Upper lobe of right lung (tissue), 1 donor: Measurements from ENCODE around the gene PCMT1. TPM values are rescaled to one million over a fixed set of nuclear protein-coding genes. Genes with fewer than 3 reads are reported as not detected.

Experiments used
- ATAC-seq: fragments of 200-7000 bp; cut with Tn5 transposase; one replicate; pipeline ENCODE4 v1.9.1; 2020; ENCODE audit warnings: mild to moderate bottlenecking, moderate library complexity
- DNase-seq: peaks from one replicate; pipeline ENCODE4 v3.0.0-alpha.2; 2020
- H3K27ac ChIP-seq: fragments of 200-600 bp; one replicate; pipeline ENCODE4 v1.8.0; 2022
- H3K27me3 ChIP-seq: fragments of 200-600 bp; one replicate; pipeline ENCODE4 v1.8.0; 2022; ENCODE audit warnings: mild to moderate bottlenecking
- H3K36me3 ChIP-seq: fragments of 200-600 bp; one replicate; pipeline ENCODE4 v1.8.0; 2022
- H3K4me1 ChIP-seq: fragments of 200-600 bp; one replicate; pipeline ENCODE4 v1.8.0; 2022
- H3K4me3 ChIP-seq: fragments of 200-600 bp; one replicate; pipeline ENCODE4 v1.8.0; 2022; ENCODE audit warnings: mild to moderate bottlenecking
- H3K9me3 ChIP-seq: fragments of 200-600 bp; one replicate; pipeline ENCODE4 v1.8.0; 2022
- CTCF ChIP-seq: fragments of 200-600 bp; IDR thresholded peaks from one replicate; pipeline ENCODE4 v1.8.0; 2022; ENCODE audit warnings: antibody characterized with exemption
- intact Hi-C: fragments of 100-400 bp; cut with DNase I; formaldehyde crosslinking; loops from one replicate; pipeline ENCODE4 v1.11.0; 2022
- total RNA-seq: library from RNA; stranded (reverse); fragmentation: NEBNext Ultra II Directional; extraction: Animal tissue kit (Norgen Biotek cat#: 25700); gene quantifications from one replicate; pipeline ENCODE4 v1.2.1, GENCODE V29; 2021
- donor health status: DM: no; HTN: yes; CAD: no; lungs with severe emphysema.

PCMT1 gene
- total RNA-seq, 1 donor from 2014 or later = 69.4 TPM

- Histone ChIP-seq H3K27me3 (no peaks in the 10 kb centered on the region), H3K4me3 (no peak overlapping the region), H3K4me1 (no peaks in the 10 kb centered on the region), H3K9me3 (no peaks in the 10 kb centered on the region), H3K36me3 (peaks cover 61% of the 10 kb centered on the region), H3K27ac (no peak overlapping the region)
- ATAC-seq (no peak), DNase-seq (no peak)
- TF ChIP-seq CTCF = no peak
- intact Hi-C loops = no loop called here
These were observed 23.8 kb upstream of the PCMT1 start for GRCh38 chr6:149725785-149726184.

GRCh38 chr6:149727793-149728498, 21.6 kb upstream of the PCMT1 start:
- Histone ChIP-seq H3K36me3 (peaks cover 80% of the 10 kb centered on the region), H3K4me1 (no peaks in the 10 kb centered on the region), H3K27me3 (no peaks in the 10 kb centered on the region), H3K4me3 (no peak overlapping the region), H3K9me3 (no peaks in the 10 kb centered on the region), H3K27ac (peak overlapping the region; percentile 14)
- intact Hi-C loops = no loop called here
- peak; percentile 67 for ATAC-seq
- DNase-seq = no peak
- no peak for TF ChIP-seq CTCF

GRCh38 chr6:149728499-149729234, 20.9 kb upstream of the PCMT1 start:
- no peak for TF ChIP-seq CTCF
- Histone ChIP-seq H3K9me3 (no peaks in the 10 kb centered on the region), H3K4me1 (no peaks in the 10 kb centered on the region), H3K27ac (peak overlapping the region; percentile 13), H3K4me3 (no peak overlapping the region), H3K27me3 (no peaks in the 10 kb centered on the region), H3K36me3 (peaks cover 88% of the 10 kb centered on the region)
- intact Hi-C loops = no loop called here
- DNase-seq = no peak
- ATAC-seq = no peak

- peaks cover 97% of the 10 kb centered on the region for H3K36me3 ChIP-seq
- peak overlapping the region; percentile 20 for H3K27ac ChIP-seq
- H3K27me3 ChIP-seq = no peaks in the 10 kb centered on the region
- no peaks in the 10 kb centered on the region for H3K4me1 ChIP-seq
- DNase-seq (no peak), ATAC-seq (no peak)
- no peak overlapping the region for H3K4me3 ChIP-seq
- no peaks in the 10 kb centered on the region for H3K9me3 ChIP-seq
- intact Hi-C loops = no loop called here
- no peak for TF ChIP-seq CTCF
These were observed 19.7 kb upstream of the PCMT1 start for GRCh38 chr6:149729824-149730223.

- H3K9me3 ChIP-seq = no peaks in the 10 kb centered on the region
- H3K36me3 ChIP-seq = peaks cover 94% of the 10 kb centered on the region
- intact Hi-C loops = no loop called here
- no peaks in the 10 kb centered on the region for H3K4me1 ChIP-seq
- DNase-seq = no peak
- no peak overlapping the region for H3K4me3 ChIP-seq
- no peak overlapping the region for H3K27ac ChIP-seq
- H3K27me3 ChIP-seq = no peaks in the 10 kb centered on the region
- no peak for TF ChIP-seq CTCF
- no peak for ATAC-seq
These were observed 16.3 kb upstream of the PCMT1 start for GRCh38 chr6:149733089-149733720.
